Measurements from ENCODE around the gene ZC3H18.

GRCh38 chr16:88585927-88586581, 15.9 kb downstream of the ZC3H18 start:
- TF ChIP-seq ZNF274 (IDR thresholded peaks at IDR 0.05; ENCODE audit: low read depth, low read length) (no peak), YY1 (IDR thresholded peaks at IDR 0.05; ENCODE audit: insufficient read depth, insufficient read length) (no peak), SUZ12 (IDR thresholded peaks at IDR 0.05; ENCODE audit: extremely low read depth, insufficient read depth, insufficient read length) (no peak)
